LNCAP (cell line): ENCODE results near the gene NTM.

Experiments
- CTCF ChIP-seq: fragments of 450-650 bp; IDR thresholded peaks from 2 replicates; pipeline ENCODE4 v1.5.1; 2017; ENCODE audit warnings: mild to moderate bottlenecking

The NTM gene

GRCh38 chr11:131683666-131684065, 313.3 kb downstream of the NTM start:
- no peak for TF ChIP-seq CTCF

GRCh38 chr11:131684111-131685060, 314.0 kb downstream of the NTM start:
- no peak for TF ChIP-seq CTCF

GRCh38 chr11:131685206-131685605, 314.8 kb downstream of the NTM start:
- TF ChIP-seq CTCF = no peak

GRCh38 chr11:131685906-131686305, 315.5 kb downstream of the NTM start:
- no peak for TF ChIP-seq CTCF

GRCh38 chr11:131686836-131687235, 316.4 kb downstream of the NTM start:
- no peak for TF ChIP-seq CTCF

GRCh38 chr11:131687291-131688047, 317.1 kb downstream of the NTM start:
- TF ChIP-seq CTCF = no peak

GRCh38 chr11:131688048-131688693, 317.8 kb downstream of the NTM start:
- TF ChIP-seq CTCF = peak; percentile 95
